Measurements from ENCODE around the gene COL11A1. TPM values are rescaled to one million over a fixed set of nuclear protein-coding genes. Genes with fewer than 3 reads are reported as not detected.

COL11A1 gene
- total and polyA plus RNA-seq, 9 of the 15 experiments (the other 6 are each of a cell fraction or from before 2014, with no cell fraction given): 0.07 TPM; not detected in 8

GRCh38 chr1:103087256-103087655 is 21.1 kb downstream of the COL11A1 start:
- Histone ChIP-seq H2AFZ (ENCODE audit: low read depth, low read length) (no peak overlapping the region), H3K4me2 (ENCODE audit: insufficient read depth, low read length) (no peak overlapping the region), H3K27ac (ENCODE audit: extremely low read depth, low read depth, low read length) (no peak overlapping the region), H3K9me3 (replicated peaks; ENCODE audit: control insufficient read depth, insufficient read depth, low read depth, low read length) (no peaks in the 10 kb centered on the region), H3K9me1 (ENCODE audit: control insufficient read depth, insufficient read depth, low read length) (no peaks in the 10 kb centered on the region), H3K4me3 (no peak overlapping the region), H3K4me1 (replicated peaks in 1 of 2; ENCODE audit: control insufficient read depth in 2 of 2, insufficient read depth in 2 of 2, low read length in 2 of 2) (no peaks in the 10 kb centered on the region), H3K9ac (ENCODE audit: insufficient read depth in 1 of 2, low read depth in 2 of 2, low read length in 2 of 2) (no peak overlapping the region), H3K36me3 (ENCODE audit: control insufficient read depth, insufficient read depth, low read length) (no peaks in the 10 kb centered on the region), H3K79me2 (ENCODE audit: control insufficient read depth, insufficient read depth, low read length) (no peaks in the 10 kb centered on the region), H4K20me1 (replicated peaks; ENCODE audit: control insufficient read depth, insufficient read depth, low read length) (no peaks in the 10 kb centered on the region), H3K27me3 (ENCODE audit: control insufficient read depth in 2 of 2, insufficient read depth in 2 of 2, low read length in 2 of 2) (no peaks in the 10 kb centered on the region)
- BruUV-seq (replicated peaks): no TSS peak
- ChIA-PET CTCF (ENCODE audit: low intra/inter-chr PET ratio) (no interaction called here), POLR2A (no interaction called here)
- WGBS (ENCODE audit: insufficient coverage, low coverage, missing lambda C conversion rate): 0% methylated on average over 1 of the region's 1 CpG
- intact Hi-C loops (cut with micrococcal nuclease): no loop called here
- ATAC-seq: no peak
- FAIRE-seq: no peak
- in situ Hi-C loops (cut with MboI): no loop called here
- DNase-seq (ENCODE audit: extremely low read depth in 1 of 4, low spot score in 3 of 4): no peak
- TF ChIP-seq NFRKB (IDR thresholded peaks at IDR 0.05; ENCODE audit: low read depth) (no peak), HMGN3 (IDR thresholded peaks at IDR 0.05; ENCODE audit: borderline replicate concordance, extremely low read depth, insufficient read length, low read depth, low read length) (no peak), PCBP2 (IDR thresholded peaks at IDR 0.05; ENCODE audit: low read depth, low read length, poor library complexity, severe bottlenecking) (no peak), CHCHD3 (CRISPR knock-in tag; IDR thresholded peaks at IDR 0.05) (no peak), ZBTB5 (IDR thresholded peaks at IDR 0.05) (no peak), JUNB (CRISPR knock-in tag; conservative IDR thresholded peaks at IDR 0.05) (no peak), SMARCA5 (IDR thresholded peaks at IDR 0.05) (no peak), RREB1 (CRISPR knock-in tag; IDR thresholded peaks at IDR 0.05) (no peak), HNRNPK (IDR thresholded peaks at IDR 0.05; ENCODE audit: low read depth, low read length, poor library complexity, severe bottlenecking) (no peak), MIER1 (IDR thresholded peaks at IDR 0.05; ENCODE audit: low read depth) (no peak), CHD2 (IDR thresholded peaks at IDR 0.05; ENCODE audit: low read depth, low read length) (no peak)
- TF ChIP-seq, protein P1, sequence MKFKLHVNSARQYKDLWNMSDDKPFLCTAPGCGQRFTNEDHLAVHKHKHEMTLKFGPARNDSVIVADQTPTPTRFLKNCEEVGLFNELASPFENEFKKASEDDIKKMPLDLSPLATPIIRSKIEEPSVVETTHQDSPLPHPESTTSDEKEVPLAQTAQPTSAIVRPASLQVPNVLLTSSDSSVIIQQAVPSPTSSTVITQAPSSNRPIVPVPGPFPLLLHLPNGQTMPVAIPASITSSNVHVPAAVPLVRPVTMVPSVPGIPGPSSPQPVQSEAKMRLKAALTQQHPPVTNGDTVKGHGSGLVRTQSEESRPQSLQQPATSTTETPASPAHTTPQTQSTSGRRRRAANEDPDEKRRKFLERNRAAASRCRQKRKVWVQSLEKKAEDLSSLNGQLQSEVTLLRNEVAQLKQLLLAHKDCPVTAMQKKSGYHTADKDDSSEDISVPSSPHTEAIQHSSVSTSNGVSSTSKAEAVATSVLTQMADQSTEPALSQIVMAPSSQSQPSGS (CRISPR knock-in tag; IDR thresholded peaks at IDR 0.05): no peak
- TF ChIP-seq, protein P2, sequence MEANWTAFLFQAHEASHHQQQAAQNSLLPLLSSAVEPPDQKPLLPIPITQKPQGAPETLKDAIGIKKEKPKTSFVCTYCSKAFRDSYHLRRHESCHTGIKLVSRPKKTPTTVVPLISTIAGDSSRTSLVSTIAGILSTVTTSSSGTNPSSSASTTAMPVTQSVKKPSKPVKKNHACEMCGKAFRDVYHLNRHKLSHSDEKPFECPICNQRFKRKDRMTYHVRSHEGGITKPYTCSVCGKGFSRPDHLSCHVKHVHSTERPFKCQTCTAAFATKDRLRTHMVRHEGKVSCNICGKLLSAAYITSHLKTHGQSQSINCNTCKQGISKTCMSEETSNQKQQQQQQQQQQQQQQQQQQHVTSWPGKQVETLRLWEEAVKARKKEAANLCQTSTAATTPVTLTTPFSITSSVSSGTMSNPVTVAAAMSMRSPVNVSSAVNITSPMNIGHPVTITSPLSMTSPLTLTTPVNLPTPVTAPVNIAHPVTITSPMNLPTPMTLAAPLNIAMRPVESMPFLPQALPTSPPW (CRISPR knock-in tag; IDR thresholded peaks at IDR 0.05): no peak
